NT2/D1 (cell line): ENCODE results near the gene MPV17L.
"Not testable (repeated sequence)": the region's sequence is repeated elsewhere in the genome, so short reads cannot be mapped to it uniquely, and the experiment has no call there.

ENCODE experiments used
- DNase-seq: peaks from one replicate; pipeline ENCODE4 v3.0.0-alpha.2; 2011; ENCODE audit warnings: low read depth, low spot score
- H3K27me3 ChIP-seq: 2 replicates; pipeline ENCODE4 v1.6.0; 2011; ENCODE audit warnings: mild to moderate bottlenecking; ENCODE audit not compliant: insufficient read length, insufficient read depth
- H3K36me3 ChIP-seq: 2 replicates; pipeline ENCODE4 v1.6.1; 2011; ENCODE audit warnings: mild to moderate bottlenecking, low read length, mixed read lengths; ENCODE audit not compliant: insufficient read depth, insufficient read length
- H3K4me1 ChIP-seq: 2 replicates; pipeline ENCODE4 v1.5.1; 2011; ENCODE audit not compliant: insufficient read depth, insufficient read length
- H3K4me3 ChIP-seq: 2 replicates; pipeline ENCODE4 v1.5.1; 2011; ENCODE audit warnings: low read depth; ENCODE audit not compliant: insufficient read length
- H3K9ac ChIP-seq: 2 replicates; pipeline ENCODE4 v1.6.0; 2011; ENCODE audit warnings: low read depth; ENCODE audit not compliant: insufficient read length
- H3K9me3 ChIP-seq: 2 replicates; pipeline ENCODE4 v1.5.1; 2011; ENCODE audit warnings: mild to moderate bottlenecking, low read length; ENCODE audit not compliant: insufficient read depth

MPV17L gene

DNA sequence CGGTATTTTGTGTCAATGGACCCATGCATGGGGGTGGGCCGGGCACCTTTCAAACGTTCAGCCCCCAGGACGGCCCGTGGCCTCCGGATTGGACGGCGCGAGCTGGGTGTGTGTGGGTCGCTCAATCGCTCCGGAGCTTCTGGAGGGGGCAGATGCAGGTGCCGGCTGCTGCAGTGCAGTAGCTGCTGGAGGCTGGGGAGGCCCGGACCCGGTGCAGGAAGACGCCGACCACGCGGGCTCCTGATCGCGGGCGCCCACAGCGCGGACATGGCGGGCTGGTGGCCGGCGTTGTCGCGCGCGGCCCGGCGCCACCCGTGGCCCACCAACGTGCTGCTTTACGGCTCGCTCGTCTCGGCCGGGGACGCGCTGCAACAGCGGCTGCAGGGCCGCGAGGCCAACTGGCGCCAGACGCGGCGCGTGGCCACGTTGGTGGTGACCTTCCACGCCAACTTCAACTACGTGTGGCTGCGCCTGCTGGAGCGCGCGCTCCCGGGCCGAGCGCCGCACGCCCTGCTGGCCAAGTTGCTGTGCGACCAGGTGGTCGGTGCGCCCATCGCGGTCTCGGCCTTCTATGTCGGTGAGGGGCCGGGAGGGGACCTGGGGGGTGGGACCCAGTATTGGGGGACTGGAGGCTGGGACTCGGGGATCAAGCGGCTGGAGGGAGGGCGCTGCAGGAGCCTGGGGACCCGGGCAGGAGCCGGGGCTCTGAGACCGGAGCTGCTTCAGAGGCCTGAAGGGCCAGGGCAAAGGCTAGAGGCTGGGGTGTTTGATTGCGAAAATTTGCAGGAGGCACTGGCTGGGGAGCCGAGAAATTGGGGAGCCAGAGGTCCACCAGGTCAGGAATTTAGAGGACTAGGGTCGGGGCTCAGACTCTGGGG lies at the start of gene MPV17L:
TSS of gene MPV17L (plus strand) at position 124 of the 878 bp plus-strand sequence. CDS start at position 268, 144 bp downstream.
- not testable (repeated sequence) for H3K9me3 ChIP-seq, DNase-seq, H3K27me3 ChIP-seq, H3K4me1 ChIP-seq, H3K36me3 ChIP-seq
- Histone ChIP-seq H3K4me3 (peak within 1 kb of the TSS; percentile 72), H3K9ac (peak within 1 kb of the TSS; percentile 93)

DNA sequence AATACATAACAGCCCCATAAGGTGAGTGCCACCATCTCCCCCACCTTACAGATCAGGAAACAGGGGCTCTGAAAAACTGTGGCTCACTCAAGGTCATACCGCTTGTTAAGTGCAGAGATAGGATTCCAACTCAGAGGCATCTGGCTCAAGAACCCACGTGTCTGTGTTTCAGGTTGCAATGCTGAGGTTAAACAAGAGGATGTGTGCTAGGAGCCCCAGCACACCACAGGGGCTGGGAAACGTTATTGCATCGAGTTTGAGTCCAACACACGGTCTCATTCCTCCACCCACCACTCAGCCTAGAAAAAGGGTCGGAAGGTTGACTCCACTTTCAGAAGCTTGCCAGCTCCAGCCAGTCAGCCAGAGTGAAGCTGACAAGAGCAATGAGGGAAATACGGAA lies 46.8 kb upstream of the MPV17L start:
- H3K36me3 ChIP-seq, H3K4me3 ChIP-seq, DNase-seq, H3K9me3 ChIP-seq, H3K4me1 ChIP-seq, H3K9ac ChIP-seq, H3K27me3 ChIP-seq: not testable (repeated sequence)

DNA sequence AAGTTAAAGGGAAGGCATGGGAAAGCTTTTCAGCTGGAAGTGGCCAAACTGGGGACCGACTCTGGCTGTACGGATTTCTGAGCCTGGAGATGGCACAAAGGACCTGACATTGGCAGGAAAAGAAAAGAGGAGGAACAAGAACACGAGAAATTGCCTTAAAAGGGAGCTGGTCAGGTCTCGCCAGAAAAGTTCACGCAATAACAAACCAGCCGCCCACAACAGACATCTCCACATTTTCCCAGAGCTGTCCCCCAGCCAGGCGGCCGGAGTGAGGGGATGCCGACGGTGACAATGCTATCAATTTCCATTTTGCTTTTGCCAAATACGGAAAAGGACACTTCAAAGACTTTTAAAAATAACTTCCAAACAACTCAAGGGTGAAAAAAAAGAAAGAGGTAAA lies 44.3 kb upstream of the MPV17L start:
- not testable (repeated sequence) for DNase-seq, H3K27me3 ChIP-seq, H3K4me3 ChIP-seq, H3K36me3 ChIP-seq, H3K9ac ChIP-seq, H3K4me1 ChIP-seq, H3K9me3 ChIP-seq

DNA sequence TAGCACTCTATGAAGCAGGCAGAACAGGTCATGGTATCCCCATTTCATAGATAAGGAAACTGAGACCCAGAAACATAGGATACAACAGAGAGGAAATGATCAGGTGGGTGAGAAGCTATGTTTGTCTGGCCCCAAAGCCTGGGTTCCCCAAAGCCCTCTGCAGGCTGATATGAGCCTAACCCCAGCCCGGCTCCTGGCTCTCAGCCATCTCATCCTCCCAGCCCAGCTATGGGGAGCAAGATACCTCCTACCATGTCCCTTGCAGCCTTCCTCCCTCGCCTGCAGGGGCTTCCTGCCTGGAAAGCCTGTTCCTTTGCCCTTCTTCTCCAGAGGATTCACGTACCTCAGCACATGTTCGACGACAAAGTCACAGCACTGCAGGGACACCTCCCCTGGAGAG lies 43.8 kb upstream of the MPV17L start:
- not testable (repeated sequence) for H3K4me1 ChIP-seq, H3K4me3 ChIP-seq, DNase-seq, H3K9ac ChIP-seq, H3K27me3 ChIP-seq, H3K9me3 ChIP-seq, H3K36me3 ChIP-seq

- not testable (repeated sequence) for H3K27me3 ChIP-seq, H3K9me3 ChIP-seq
These were observed 42.7 kb upstream of the MPV17L start for GRCh38 chr16:15352852-15353251.

DNA sequence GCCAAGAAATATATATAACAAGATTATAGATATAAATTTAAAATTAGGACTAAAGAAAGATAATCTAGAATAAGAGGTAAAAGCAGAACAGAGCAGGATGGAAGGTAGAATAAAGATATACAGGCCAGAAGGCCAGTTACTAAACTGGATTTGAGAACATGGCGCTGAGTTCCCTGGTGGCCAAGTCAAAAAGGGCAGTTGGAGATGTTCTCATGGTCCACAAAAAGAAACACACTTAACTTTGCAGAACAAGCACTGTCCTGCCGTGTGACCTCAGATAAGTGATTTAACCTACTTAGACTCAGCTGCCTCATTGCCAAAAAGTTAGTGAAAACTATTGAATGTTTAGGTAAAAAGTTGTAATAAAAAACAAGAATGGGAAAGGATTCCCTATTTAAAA lies 40.7 kb upstream of the MPV17L start:
- H3K9me3 ChIP-seq, DNase-seq, H3K36me3 ChIP-seq, H3K27me3 ChIP-seq, H3K4me1 ChIP-seq, H3K4me3 ChIP-seq, H3K9ac ChIP-seq: not testable (repeated sequence)

More at GRCh38 chr16:15352852-15353251, 42.7 kb upstream of the MPV17L start:
- H3K4me1 ChIP-seq, H3K4me3 ChIP-seq, H3K36me3 ChIP-seq, H3K9ac ChIP-seq, DNase-seq: not testable (repeated sequence)

DNA sequence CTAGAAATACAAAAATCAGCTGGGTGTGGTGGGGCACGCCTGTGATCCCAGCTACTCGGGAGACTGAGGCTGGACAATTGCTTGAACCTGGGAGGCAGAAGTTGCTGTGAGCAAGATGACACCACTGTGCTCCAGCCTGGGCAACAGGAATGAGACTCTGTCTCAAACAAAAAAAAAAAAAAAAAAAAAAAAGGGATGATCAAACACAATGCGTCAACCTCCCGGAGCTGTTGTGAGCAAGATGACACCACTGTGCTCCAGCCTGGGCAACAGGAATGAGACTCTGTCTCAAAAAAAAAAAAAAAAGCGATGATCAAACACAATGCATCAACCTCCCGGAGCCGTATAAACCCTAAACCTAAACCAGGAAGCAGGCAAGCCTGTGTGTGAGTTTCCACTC lies 38.1 kb upstream of the MPV17L start:
- not testable (repeated sequence) for H3K4me3 ChIP-seq, H3K36me3 ChIP-seq, H3K4me1 ChIP-seq, DNase-seq, H3K27me3 ChIP-seq, H3K9ac ChIP-seq, H3K9me3 ChIP-seq

DNA sequence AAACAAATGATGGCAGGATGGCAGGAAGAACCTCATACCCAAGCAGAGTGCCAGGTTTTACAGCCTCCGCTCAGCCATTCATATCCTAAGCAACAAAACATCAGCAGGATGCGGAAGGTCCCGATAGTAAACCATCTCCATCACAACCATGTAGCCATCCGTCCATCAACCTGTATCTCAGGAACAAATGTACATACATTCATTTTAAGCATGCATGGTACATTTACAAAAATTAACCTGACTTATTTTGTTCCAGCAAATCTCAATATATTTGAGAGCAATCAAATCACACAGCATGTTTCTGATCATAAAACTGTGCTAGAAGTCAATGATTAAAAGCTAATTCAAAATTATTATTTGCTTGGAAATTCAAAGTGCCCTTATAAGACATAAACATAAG lies 17.4 kb upstream of the MPV17L start, which contains the start of gene NPIPA5:
TSS of gene NPIPA5 (minus strand) at position 101 of the 400 bp plus-strand sequence. CDS start at position 101, 0 bp downstream.
- not testable (repeated sequence) for H3K9ac ChIP-seq, DNase-seq, H3K9me3 ChIP-seq, H3K4me1 ChIP-seq, H3K36me3 ChIP-seq, H3K27me3 ChIP-seq
- H3K4me3 ChIP-seq = peak within 1 kb of the TSS; percentile 36

- not testable (repeated sequence) for H3K27me3 ChIP-seq, H3K4me3 ChIP-seq, H3K4me1 ChIP-seq, H3K36me3 ChIP-seq, H3K9me3 ChIP-seq, DNase-seq, H3K9ac ChIP-seq
These were observed 12.7 kb upstream of the MPV17L start for GRCh38 chr16:15382810-15383209.

DNA sequence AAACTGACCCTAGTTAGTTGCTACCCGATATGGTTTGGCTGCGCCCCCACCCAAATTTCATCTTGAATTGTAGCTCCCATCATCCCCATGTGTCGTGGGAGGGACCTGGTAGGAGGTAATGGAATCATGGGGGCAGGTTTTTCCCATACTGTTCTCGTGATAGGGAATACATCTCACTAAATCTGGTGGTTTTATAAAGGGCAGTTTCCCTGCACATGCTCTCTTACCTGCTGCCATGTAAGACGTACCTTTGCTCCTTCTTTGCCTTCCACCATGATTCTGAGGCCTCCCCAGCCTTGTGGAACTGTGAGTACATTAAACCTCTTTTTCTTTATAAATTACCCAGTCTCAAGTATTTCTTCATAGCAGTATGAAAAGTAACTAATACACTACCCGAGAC lies 7.5 kb upstream of the MPV17L start:
- H3K9ac ChIP-seq, DNase-seq, H3K27me3 ChIP-seq, H3K4me3 ChIP-seq, H3K36me3 ChIP-seq, H3K4me1 ChIP-seq, H3K9me3 ChIP-seq: not testable (repeated sequence)

DNA sequence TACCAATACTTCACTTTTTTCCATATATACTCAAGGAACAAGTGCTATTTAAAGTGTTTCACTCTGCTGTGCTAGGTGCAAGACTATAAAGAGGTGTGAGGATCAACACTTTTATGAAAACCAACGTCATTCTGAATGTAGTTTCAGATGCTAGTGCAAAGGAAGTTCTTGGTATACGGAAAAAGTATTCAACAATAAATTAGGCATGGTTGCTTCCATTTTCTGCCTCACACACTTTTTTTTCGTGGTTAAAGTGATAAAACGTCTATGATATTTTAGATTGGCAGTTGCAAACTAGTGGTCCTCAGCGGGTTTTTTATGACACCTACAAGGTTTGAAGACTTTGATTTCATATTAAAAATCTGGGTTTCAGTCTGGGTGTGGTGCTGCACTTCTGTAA lies 5.6 kb upstream of the MPV17L start:
- not testable (repeated sequence) for H3K27me3 ChIP-seq, H3K9ac ChIP-seq, H3K4me3 ChIP-seq

DNA sequence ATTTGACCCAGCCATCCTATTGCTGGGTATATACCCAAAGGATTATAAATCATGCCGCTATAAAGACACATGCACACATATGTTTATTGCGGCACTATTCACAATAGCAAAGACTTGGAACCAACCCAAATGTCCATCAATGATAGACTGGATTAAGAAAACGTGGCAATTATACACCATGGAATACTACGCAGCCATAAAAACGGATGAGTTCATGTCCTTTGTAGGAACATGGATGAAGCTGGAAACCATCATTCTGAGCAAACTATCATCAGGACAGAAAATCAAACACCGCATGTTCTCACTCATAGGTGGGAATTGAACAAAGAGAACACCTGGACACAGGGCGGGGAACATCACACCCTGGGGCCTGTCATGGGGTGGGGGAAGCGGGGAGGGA lies 2.5 kb upstream of the MPV17L start:
- H3K27me3 ChIP-seq, H3K4me1 ChIP-seq, DNase-seq, H3K36me3 ChIP-seq, H3K4me3 ChIP-seq, H3K9me3 ChIP-seq, H3K9ac ChIP-seq: not testable (repeated sequence)

More for the DNA sequence above, 5.6 kb upstream of the MPV17L start:
- DNase-seq, H3K4me1 ChIP-seq, H3K36me3 ChIP-seq, H3K9me3 ChIP-seq: not testable (repeated sequence)
